IMR-90 (cell line): ENCODE measurements around the gene CCL11. TPM values are rescaled to one million over a fixed set of nuclear protein-coding genes. Genes with fewer than 3 reads are reported as not detected.

Source experiments
- ATAC-seq: fragments of 200-7000 bp; cut with Tn5 transposase; 2 replicates; pipeline ENCODE4 v1.9.1; 2020; ENCODE audit warnings: low read depth, mild to moderate bottlenecking, moderate library complexity
- BruUV-seq: library from RNA; stranded (reverse); fragments of 400-500 nt; replicated peaks from 2 replicates; lab custom pipeline; 2021; lab: Mats Ljungman, UMichigan
- CTCF ChIA-PET: fragments of 300-600 bp; formaldehyde crosslinking; extraction: SDS; loops from one replicate; lab custom pipeline; 2021; ENCODE audit warnings: antibody characterized with exemption; lab: Yijun Ruan, JAX
- POLR2A ChIA-PET: fragments of 300-600 bp; sonication (Branson Sonifier 250); formaldehyde crosslinking; loops from one replicate; lab custom pipeline; 2022; ENCODE audit warnings: antibody characterized with exemption; ENCODE audit not compliant: unreplicated experiment; lab: Charles Lee
- DNase-seq: peaks from one replicate; pipeline ENCODE4 v3.0.0; 2013
- H2AFZ ChIP-seq: replicated peaks from 2 replicates; pipeline ENCODE3; 2013; ENCODE audit warnings: low read length, mild to moderate bottlenecking; ENCODE audit not compliant: poor library complexity
- H2AK5ac ChIP-seq: 2 replicates; pipeline ENCODE4 v1.6.1; 2013; ENCODE audit warnings: low read depth, low read length, inconsistent platforms
- H2AK9ac ChIP-seq: replicated peaks from 2 replicates; pipeline ENCODE3; 2013; ENCODE audit warnings: mild to moderate bottlenecking, low read depth, low read length, moderate library complexity; ENCODE audit not compliant: poor library complexity
- H2BK120ac ChIP-seq: 2 replicates; pipeline ENCODE4 v1.6.1; 2013; ENCODE audit warnings: low read depth, low read length, inconsistent platforms
- H2BK15ac ChIP-seq: 3 replicates; pipeline ENCODE4 v1.6.1; 2013; ENCODE audit warnings: low read depth, low read length, inconsistent platforms
- H2BK20ac ChIP-seq: 2 replicates; pipeline ENCODE4 v1.6.1; 2013; ENCODE audit warnings: low read depth, mild to moderate bottlenecking, inconsistent platforms, low read length, moderate library complexity
- H2BK5ac ChIP-seq: 2 replicates; pipeline ENCODE4 v1.6.1; 2013; ENCODE audit warnings: mild to moderate bottlenecking, low read depth, low read length, inconsistent platforms; ENCODE audit not compliant: poor library complexity, severe bottlenecking
- H3K14ac ChIP-seq: replicated peaks from 2 replicates; pipeline ENCODE4 v1.6.1; 2013; ENCODE audit warnings: low read depth, low read length, inconsistent platforms
- H3K18ac ChIP-seq: 2 replicates; pipeline ENCODE4 v1.6.1; 2013; ENCODE audit warnings: low read depth, low read length, control low read depth
- H3K23ac ChIP-seq: 2 replicates; pipeline ENCODE4 v1.6.1; 2013; ENCODE audit warnings: low read depth, low read length, inconsistent platforms
- H3K27ac ChIP-seq: 2 replicates; pipeline ENCODE4 v1.5.1; 2013; ENCODE audit warnings: mild to moderate bottlenecking, control low read depth, low read length; ENCODE audit not compliant: insufficient read depth
- H3K27me3 ChIP-seq: 2 replicates; pipeline ENCODE4 v1.6.1; 2013; ENCODE audit warnings: low read length; ENCODE audit not compliant: control insufficient read depth, insufficient read depth
- H3K36me3 ChIP-seq: 2 replicates; pipeline ENCODE4 v1.6.1; 2013; ENCODE audit warnings: low read length, mixed read lengths; ENCODE audit not compliant: control insufficient read depth, insufficient read depth
- H3K4ac ChIP-seq: 2 replicates; pipeline ENCODE4 v1.6.1; 2013; ENCODE audit warnings: low read depth, low read length, inconsistent platforms
- H3K4me1 ChIP-seq: 2 replicates; pipeline ENCODE4 v1.6.1; 2013; ENCODE audit warnings: low read length, mixed read lengths; ENCODE audit not compliant: control insufficient read depth, insufficient read depth
- H3K4me2 ChIP-seq: 2 replicates; pipeline ENCODE4 v1.6.1; 2013; ENCODE audit warnings: low read depth, mild to moderate bottlenecking, control low read depth, low read length, moderate library complexity
- H3K4me3 ChIP-seq: 2 replicates; pipeline ENCODE4 v1.5.1; 2013; ENCODE audit warnings: low read depth, mild to moderate bottlenecking, control low read depth, low read length, moderate library complexity; ENCODE audit not compliant: insufficient read depth
- H3K56ac ChIP-seq: 2 replicates; pipeline ENCODE4 v1.6.1; 2013; ENCODE audit warnings: low read length, inconsistent platforms; ENCODE audit not compliant: insufficient read depth; ENCODE audit errors: extremely low read depth
- H3K79me1 ChIP-seq, 2 experiments: 2 replicates each; pipeline ENCODE4 v1.6.1; 2013; ENCODE audit warnings: low read length in 2 of 2, inconsistent platforms in 1 of 2, low read depth in 1 of 2
- H3K9ac ChIP-seq: 2 replicates; pipeline ENCODE4 v1.6.1; 2013; ENCODE audit warnings: low read depth, low read length, control low read depth
- H3K9me1 ChIP-seq: 2 replicates; pipeline ENCODE4 v1.6.1; 2013; ENCODE audit warnings: low read length, inconsistent platforms; ENCODE audit not compliant: insufficient read depth
- H3K9me3 ChIP-seq: 2 replicates; pipeline ENCODE4 v1.6.1; 2013; ENCODE audit warnings: low read length; ENCODE audit not compliant: control insufficient read depth, insufficient read depth
- H4K20me1 ChIP-seq: 2 replicates; pipeline ENCODE4 v1.6.1; 2013; ENCODE audit warnings: low read length, inconsistent platforms; ENCODE audit not compliant: insufficient read depth
- H4K5ac ChIP-seq: 2 replicates; pipeline ENCODE4 v1.6.1; 2013; ENCODE audit warnings: mild to moderate bottlenecking, low read depth, low read length, control low read depth
- H4K8ac ChIP-seq, 2 experiments: 2 replicates each; pipeline ENCODE4 v1.6.1; 2013; ENCODE audit warnings: low read depth in 2 of 2, low read length in 2 of 2, control low read depth in 1 of 2, inconsistent platforms in 1 of 2
- H4K91ac ChIP-seq: 2 replicates; pipeline ENCODE4 v1.6.1; 2013; ENCODE audit warnings: low read depth, low read length, inconsistent platforms; ENCODE audit not compliant: insufficient read depth
- BHLHE40 ChIP-seq: fragments of 150-350 bp; IDR thresholded peaks from 2 replicates; pipeline ENCODE4 v1.6.1; 2016; ENCODE audit warnings: mild to moderate bottlenecking, low read depth, low read length
- CEBPB ChIP-seq: IDR thresholded peaks from 2 replicates; pipeline ENCODE4 v1.6.1; 2012; ENCODE audit warnings: low read depth, low read length, improper control_type of control experiment
- CTCF ChIP-seq: conservative IDR thresholded peaks from 2 replicates; pipeline ENCODE4 v1.5.1; 2012; ENCODE audit warnings: mild to moderate bottlenecking, low read depth, low read length, improper control_type of control experiment
- ELK1 ChIP-seq: fragments of 150-350 bp; IDR thresholded peaks from 2 replicates; pipeline ENCODE4 v1.6.1; 2016; ENCODE audit warnings: low read depth, mild to moderate bottlenecking, low read length, moderate library complexity, borderline replicate concordance
- FOS ChIP-seq: fragments of 150-350 bp; IDR thresholded peaks from 2 replicates; pipeline ENCODE4 v1.6.1; 2016; ENCODE audit warnings: low read depth, low read length
- MAFK ChIP-seq: IDR thresholded peaks from 2 replicates; pipeline ENCODE4 v1.6.1; 2012; ENCODE audit warnings: low read depth, low read length, improper control_type of control experiment
- MAZ ChIP-seq: IDR thresholded peaks from 2 replicates; pipeline ENCODE4 v1.6.1; 2012; ENCODE audit warnings: low read depth, mild to moderate bottlenecking, low read length, improper control_type of control experiment, moderate library complexity, borderline replicate concordance
- MXI1 ChIP-seq: IDR thresholded peaks from 2 replicates; pipeline ENCODE4 v1.6.1; 2012; ENCODE audit warnings: low read depth, mild to moderate bottlenecking, low read length, moderate library complexity, borderline replicate concordance
- NFE2L2 ChIP-seq: fragments of 150-350 bp; IDR thresholded peaks from 2 replicates; pipeline ENCODE4 v1.6.1; 2016; ENCODE audit warnings: low read depth, mild to moderate bottlenecking, low read length
- POLR2A ChIP-seq: IDR thresholded peaks from 2 replicates; pipeline ENCODE4 v1.6.1; 2012; ENCODE audit warnings: mild to moderate bottlenecking, low read depth, low read length
- RCOR1 ChIP-seq: IDR thresholded peaks from 2 replicates; pipeline ENCODE4 v1.6.1; 2012; ENCODE audit warnings: mild to moderate bottlenecking, low read length, improper control_type of control experiment; ENCODE audit not compliant: insufficient replicate concordance
- RFX5 ChIP-seq: IDR thresholded peaks from 2 replicates; pipeline ENCODE4 v1.8.0; 2012; ENCODE audit warnings: low read depth, mild to moderate bottlenecking, low read length, moderate library complexity
- SMC3 ChIP-seq: fragments of 150-350 bp; IDR thresholded peaks from 2 replicates; pipeline ENCODE4 v1.6.1; 2016; ENCODE audit warnings: low read depth, mild to moderate bottlenecking, antibody characterized with exemption, low read length, moderate library complexity
- USF2 ChIP-seq: fragments of 150-350 bp; IDR thresholded peaks from 2 replicates; pipeline ENCODE4 v1.6.1; 2017; ENCODE audit warnings: mild to moderate bottlenecking, antibody characterized with exemption, low read length, low read depth
- WGBS, 2 experiments: methylation state at CpG; one replicate each; pipeline versions ENCODE4 v1.1.5 to v1.1.7; 2013; ENCODE audit warnings: missing lambda C conversion rate in 2 of 2; ENCODE audit not compliant: insufficient read length in 1 of 2; ENCODE audit errors: extremely low coverage in 2 of 2; 5-methylcytosine and 5-hydroxymethylcytosine counted together
- dilution Hi-C: fragments of 300-500 bp; cut with HindIII; formaldehyde crosslinking; loops from one replicate; pipeline ENCODE4 v1.14.3; 2018; ENCODE audit warnings: low sequenced_read_pairs; ENCODE audit not compliant: unreplicated experiment
- in situ Hi-C: fragments of 300-500 bp; cut with MboI; formaldehyde crosslinking; loops from 3 replicates; pipeline ENCODE4 v1.14.3; 2019; ENCODE audit warnings: low sequenced_read_pairs, inconsistent platforms, mixed read lengths
- intact Hi-C: fragments of 100-400 bp; cut with micrococcal nuclease; formaldehyde crosslinking; loops from 2 replicates; pipeline ENCODE4 v1.10.0; 2022
- polyA plus RNA-seq, 3 experiments: library from polyadenylated mRNA; depleted of rRNA; stranded (reverse); fragments of >200 nt; gene quantifications; 2 replicates each; pipeline ENCODE4 v1.2.3, GENCODE V29; 2012; ENCODE audit warnings: low replicate concordance in 1 of 3
- total RNA-seq: library from RNA; depleted of rRNA; stranded (reverse); fragments of >200 nt; gene quantifications from 2 replicates; pipeline ENCODE4 v1.2.3, GENCODE V29; 2012

Gene CCL11
- total and polyA plus RNA-seq, 2 of the 4 experiments (the other 2 are of a cell fraction) = not detected

DNA sequence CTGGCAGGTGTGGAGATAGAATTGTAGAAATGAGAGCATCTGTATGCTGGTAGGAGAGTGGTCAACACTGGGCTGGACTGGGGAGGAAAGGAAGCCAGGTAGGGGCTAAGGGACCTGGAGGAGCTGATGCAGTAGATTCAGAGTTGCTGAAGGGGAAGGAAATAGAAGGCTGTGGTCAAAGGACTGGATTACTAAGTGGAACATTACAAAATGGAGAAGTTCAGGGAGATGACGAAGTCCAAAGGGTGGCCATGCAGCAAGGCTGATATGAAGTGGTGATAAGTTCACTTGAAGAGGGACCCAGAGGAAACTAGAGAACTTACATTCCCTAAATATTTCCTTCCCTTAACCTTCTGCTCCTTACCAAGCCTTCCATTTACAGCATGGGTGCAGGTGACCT lies 39.1 kb upstream of the CCL11 start:
- no peak for DNase-seq
- Histone ChIP-seq H4K5ac (no peak overlapping the region), H3K9me1 (peaks cover 12% of the 10 kb centered on the region; the same call in 1 of the 2 replicates), H2AK9ac (no peak overlapping the region), H3K36me3 (no peaks in the 10 kb centered on the region), H3K27ac (no peak overlapping the region), H2BK15ac (0 out of 3 replicates have a peak overlapping the region, but pooled peaks have one; percentile 29), H3K79me1 (no peaks in the 10 kb centered on the region), H3K9ac (no peak overlapping the region), H3K9me3 (no peaks in the 10 kb centered on the region), H3K4me3 (no peak overlapping the region), H2BK20ac (peak overlapping the region; percentile 27; the same call in 1 of the 2 replicates), H2AK5ac (peak overlapping the region; percentile 31; the same call in 1 of the 2 replicates), H3K18ac (no peak overlapping the region), H3K56ac (no peak overlapping the region), H3K4me2 (no peak overlapping the region), H3K4ac (no peak overlapping the region), H2BK5ac (no peak overlapping the region), H2AFZ (no peak overlapping the region), H4K91ac (no peak overlapping the region), H3K27me3 (no peaks in the 10 kb centered on the region), H3K23ac (no peak overlapping the region), H4K8ac (no peak overlapping the region), H3K4me1 (peaks cover 29% of the 10 kb centered on the region), H3K14ac (no peak overlapping the region), H4K20me1 (no peaks in the 10 kb centered on the region), H2BK120ac (no peak overlapping the region; the same call in 1 of the 2 replicates)
- TF ChIP-seq NFE2L2 (no peak), FOS (no peak), SMC3 (no peak), MXI1 (no peak), RCOR1 (no peak), MAZ (no peak), BHLHE40 (no peak), CEBPB (no peak), MAFK (no peak), ELK1 (no peak), RFX5 (no peak), CTCF (no peak), POLR2A (no peak), USF2 (no peak)
- intact Hi-C loops (no loop called here), dilution Hi-C loops (no loop called here), in situ Hi-C loops (loop anchor here (5.0 kb wide), 1 partner anchor 61 kb away; no protein-coding TSS in a partner anchor)
- POLR2A ChIA-PET = no interaction called here
- no CpG with 5 or more reads among the region's 1 CpG for WGBS, 2 experiments
- CTCF ChIA-PET = no interaction called here
- no peak for ATAC-seq
- no TSS peak for BruUV-seq
